IMR-90 (cell line): ENCODE results near the gene THSD8.
A peak's percentile ranks its signal among the peaks of the same experiment; 100 is the strongest.

Experiments used
- CTCF ChIP-seq: conservative IDR thresholded peaks from 2 replicates; pipeline ENCODE4 v1.5.1; 2012; ENCODE audit warnings: mild to moderate bottlenecking, low read depth, low read length, improper control_type of control experiment
- MXI1 ChIP-seq: IDR thresholded peaks from 2 replicates; pipeline ENCODE4 v1.6.1; 2012; ENCODE audit warnings: low read depth, mild to moderate bottlenecking, low read length, moderate library complexity, borderline replicate concordance
- POLR2A ChIP-seq: IDR thresholded peaks from 2 replicates; pipeline ENCODE4 v1.6.1; 2012; ENCODE audit warnings: mild to moderate bottlenecking, low read depth, low read length
- RAD21 ChIP-seq: IDR thresholded peaks from 2 replicates; pipeline ENCODE4 v1.6.1; 2012; ENCODE audit warnings: low read length, improper control_type of control experiment
- RCOR1 ChIP-seq: IDR thresholded peaks from 2 replicates; pipeline ENCODE4 v1.6.1; 2012; ENCODE audit warnings: mild to moderate bottlenecking, low read length, improper control_type of control experiment; ENCODE audit not compliant: insufficient replicate concordance

GRCh38 chr19:12779162-12779993 lies 22.5 kb upstream of the THSD8 start:
- TF ChIP-seq CTCF (no peak), POLR2A (peak; percentile 62), MXI1 (no peak), RCOR1 (no peak), RAD21 (no peak)
